HG02798 (cell line): ENCODE results near the gene CLASP2.
"Not testable (repeated sequence)": the region's sequence is repeated elsewhere in the genome, so short reads cannot be mapped to it uniquely, and the experiment has no call there.

Experiments used
- ATAC-seq: cut with Tn5 transposase; IDR thresholded peaks from one replicate; pipeline ENCODE4 v1.9.1; 2021; ENCODE audit warnings: mild to moderate bottlenecking; ENCODE audit not compliant: unreplicated experiment, poor library complexity

CLASP2 gene

GRCh38 chr3:33474896-33475295 lies 243.2 kb downstream of the CLASP2 start:
- no peak for ATAC-seq

DNA sequence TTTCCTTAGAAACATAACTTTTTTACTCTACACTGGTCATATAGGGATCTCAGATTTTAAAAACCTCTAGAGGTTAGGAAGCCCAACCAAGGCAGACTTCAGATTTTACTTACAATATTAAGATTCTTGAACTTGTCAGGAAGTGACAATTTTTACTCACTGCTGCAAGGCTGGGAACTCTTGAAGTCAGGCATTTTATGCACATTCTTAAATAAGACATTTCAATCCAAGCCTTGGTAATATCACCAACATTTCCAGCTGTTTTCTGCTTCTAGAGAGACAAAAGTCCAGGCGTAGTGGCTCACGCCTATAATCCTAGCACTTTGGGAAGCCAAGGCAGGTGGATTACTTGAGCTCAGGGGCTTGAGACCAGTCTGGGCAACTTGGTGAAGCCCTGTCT lies 244.2 kb downstream of the CLASP2 start:
- no peak for ATAC-seq

DNA sequence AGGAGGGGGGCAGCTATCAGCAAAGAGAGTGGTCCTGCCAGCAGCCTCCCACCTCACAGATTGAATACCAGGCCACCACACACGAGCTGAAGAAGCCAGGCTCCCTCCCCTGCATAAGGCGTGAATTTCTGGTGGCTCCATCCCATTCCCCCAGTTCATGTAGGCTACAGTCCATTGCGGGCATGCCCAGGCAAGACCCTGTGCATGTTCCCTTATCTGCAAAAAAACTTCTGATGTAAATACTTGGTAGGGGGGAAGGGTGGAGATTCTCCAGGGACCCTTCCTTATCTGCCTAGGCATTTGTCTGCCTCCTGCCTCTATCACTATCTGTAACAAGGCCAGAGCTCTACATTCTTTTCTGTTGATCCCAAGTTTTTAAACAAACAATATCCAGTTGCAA lies 250.3 kb downstream of the CLASP2 start:
- ATAC-seq = no peak

GRCh38 chr3:33461097-33461496 lies 257.0 kb downstream of the CLASP2 start:
- ATAC-seq = no peak

GRCh38 chr3:33459577-33459976 lies 258.5 kb downstream of the CLASP2 start:
- ATAC-seq = not testable (repeated sequence)

- no peak for ATAC-seq
These were observed 259.6 kb downstream of the CLASP2 start for GRCh38 chr3:33458446-33458845.

DNA sequence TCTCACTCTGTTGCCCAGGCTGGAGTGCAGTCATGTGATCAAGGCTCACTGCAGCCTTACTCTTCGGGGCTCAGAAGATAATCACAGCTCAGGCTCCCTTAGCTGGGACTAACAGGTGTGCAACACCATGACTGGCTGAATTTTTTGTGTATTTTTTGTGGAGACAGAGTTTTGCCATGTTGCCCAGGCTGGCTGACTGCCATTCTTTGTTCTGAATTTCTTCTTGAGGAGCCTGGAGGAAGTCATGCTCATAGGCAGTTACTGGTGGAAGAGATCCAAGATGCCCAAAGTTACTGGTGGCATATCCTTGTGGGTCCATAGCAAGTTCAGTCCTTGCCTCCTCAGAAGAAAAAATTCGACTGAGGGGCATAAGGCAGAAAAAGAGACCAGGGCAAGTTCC lies 261.3 kb downstream of the CLASP2 start:
- ATAC-seq = no peak

DNA sequence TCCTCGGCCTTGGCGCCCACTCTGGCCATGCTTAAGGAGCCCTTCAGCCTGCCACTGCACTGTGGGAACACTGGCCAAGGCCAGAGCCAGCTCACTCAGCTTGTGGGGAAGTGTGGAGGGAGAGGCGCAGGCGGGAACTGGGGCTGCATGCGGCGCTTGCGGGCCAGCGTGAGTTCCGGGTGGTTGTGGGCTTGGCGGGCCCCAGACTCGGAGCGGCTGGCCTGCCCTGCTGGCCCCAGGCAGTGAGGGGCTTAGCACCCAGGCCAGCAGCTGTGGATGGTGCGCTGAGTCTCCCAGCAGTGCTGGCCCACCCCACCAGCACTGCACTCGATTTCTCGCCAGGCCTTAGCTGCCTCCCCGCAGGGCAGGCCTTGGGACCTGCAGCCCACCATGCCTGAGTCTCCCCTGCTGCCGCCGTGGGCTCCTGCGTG lies 264.7 kb downstream of the CLASP2 start:
- no peak for ATAC-seq

- not testable (repeated sequence) for ATAC-seq
These were observed 266.1 kb downstream of the CLASP2 start for GRCh38 chr3:33451994-33452393.

- ATAC-seq = no peak
These were observed 270.1 kb downstream of the CLASP2 start for GRCh38 chr3:33447958-33448357.

- ATAC-seq = not testable (repeated sequence)
These were observed 270.8 kb downstream of the CLASP2 start for GRCh38 chr3:33447256-33447625.
